Kidney (tissue), 14 donors: ENCODE measurements around the gene FLT1. TPM values are rescaled to one million over a fixed set of nuclear protein-coding genes. Genes with fewer than 3 reads are reported as not detected.
A peak's percentile ranks its signal among the peaks of the same experiment; 100 is the strongest.

ENCODE experiments used
- DNase-seq, 5 donors: peaks; one replicate each; pipeline ENCODE4 v3.0.0-alpha.2; 2013 to 2020
- FAIRE-seq: peaks from 2 replicates; lab custom pipeline; 2012; peaks lifted over from hg19 to GRCh38; lab: Jason Lieb, UNC
- H3K27ac ChIP-seq, 2 donors: one replicate each; pipeline ENCODE4 v1.7.0; 2013; ENCODE audit warnings: low read depth in 2 of 2, low read length in 2 of 2, inconsistent platforms in 1 of 2
- H3K27me3 ChIP-seq: one replicate; pipeline ENCODE4 v1.7.1; 2013; ENCODE audit warnings: low read length, inconsistent platforms; ENCODE audit not compliant: control insufficient read depth, insufficient read depth
- H3K36me3 ChIP-seq, 3 donors: one replicate each; pipeline versions ENCODE4 v1.7.0 to v1.7.1; 2013; ENCODE audit warnings: low read length in 3 of 3, control low read depth in 1 of 3, inconsistent platforms in 1 of 3; ENCODE audit not compliant: insufficient read depth in 3 of 3, control insufficient read depth in 2 of 3
- H3K4me1 ChIP-seq, 3 donors: one replicate each; pipeline versions ENCODE4 v1.7.0 to v1.7.1; 2013; ENCODE audit warnings: low read length in 3 of 3, inconsistent platforms in 1 of 3, low read depth in 1 of 3; ENCODE audit not compliant: control insufficient read depth in 2 of 3, insufficient read depth in 2 of 3
- H3K4me3 ChIP-seq, 3 donors: one replicate each; pipeline versions ENCODE4 v1.7.0 to v1.8.1; 2013; ENCODE audit warnings: low read length in 3 of 3, control low read depth in 1 of 3, inconsistent platforms in 1 of 3
- H3K9ac ChIP-seq, 3 donors: one replicate each; pipeline versions ENCODE4 v1.7.0 to v1.7.1; 2013; ENCODE audit warnings: low read length in 3 of 3, control low read depth in 1 of 3, inconsistent platforms in 1 of 3
- H3K9me3 ChIP-seq, 3 donors: one replicate each; pipeline versions ENCODE4 v1.7.0 to v1.7.1; 2013; ENCODE audit warnings: low read length in 3 of 3, control low read depth in 1 of 3, inconsistent platforms in 1 of 3; ENCODE audit not compliant: control insufficient read depth in 2 of 3, insufficient read depth in 1 of 3
- CTCF ChIP-seq: IDR thresholded peaks from 3 replicates; pipeline ENCODE4 v1.5.1; 2012; ENCODE audit warnings: mild to moderate bottlenecking, moderate library complexity, borderline replicate concordance; ENCODE audit not compliant: insufficient read depth; ENCODE audit errors: extremely low read depth
- intact Hi-C: fragments of 100-400 bp; cut with DNase I; formaldehyde crosslinking; loops from one replicate; pipeline ENCODE4 v1.11.1; 2022
- polyA plus RNA-seq: library from polyadenylated mRNA; stranded (reverse); fragments of 350-450 nt; fragmentation: Illumina TruSeq; extraction: RNeasy Lipid Tissue Mini Kit (QIAGEN cat#74804); gene quantifications from one replicate; pipeline ENCODE4 v1.2.3, GENCODE V29; 2014; ENCODE audit warnings: low read depth, low replicate concordance; ENCODE audit not compliant: insufficient read depth
- total RNA-seq: library from RNA; stranded (reverse); fragmentation: NEBNext Ultra II Directional; extraction: Animal tissue kit (Norgen Biotek cat#: 25700); gene quantifications from one replicate; pipeline ENCODE4 v1.2.1, GENCODE V29; 2021
- donor health status: control.
- donor health status: control.
- donor health status: control.
- donor health status: control.
- donor health status: control.
- donor health status: DM: yes; HTN: yes; CAD: no.
- donor health status: Normal renal cell carcinoma (clear cell type).

Gene FLT1
- total and polyA plus RNA-seq, 2 donors from 2014 or later = 17.2 to 45.7 TPM

GRCh38 chr13:28533441-28534166 lies 38.7 kb upstream of the FLT1 start:
- Histone ChIP-seq H3K9me3 (peaks cover 0 to 2% (median 0%) of the 10 kb centered on the region in 3 donors), H3K9ac (peak overlapping the region in 1 of 3 donors; percentile 19), H3K36me3 (no peaks in the 10 kb centered on the region), H3K4me1 (peaks cover 4 to 13% (median 6%) of the 10 kb centered on the region in 3 donors), H3K27me3 (peaks cover 18% of the 10 kb centered on the region), H3K27ac (peak overlapping the region; percentile 22 to 60), H3K4me3 (peak overlapping the region in 1 of 3 donors; percentile 29)
- intact Hi-C loops = no loop called here
- TF ChIP-seq CTCF = no peak
- no peak for FAIRE-seq
- DNase-seq = no peak

GRCh38 chr13:28533125-28533436 lies 38.2 kb upstream of the FLT1 start:
- FAIRE-seq (no peak), DNase-seq (no peak)
- Histone ChIP-seq H3K9me3 (peaks cover 0 to 2% (median 0%) of the 10 kb centered on the region in 3 donors), H3K9ac (peak overlapping the region in 1 of 3 donors; percentile 19), H3K27ac (peak overlapping the region; percentile 22 to 60), H3K4me3 (peak overlapping the region in 2 of 3 donors; percentile 26 to 29), H3K36me3 (no peaks in the 10 kb centered on the region), H3K27me3 (peaks cover 18% of the 10 kb centered on the region), H3K4me1 (peaks cover 4 to 13% (median 6%) of the 10 kb centered on the region in 3 donors)
- no peak for TF ChIP-seq CTCF
- intact Hi-C loops = no loop called here

- Histone ChIP-seq H3K27ac (peak overlapping the region; percentile 22 to 60), H3K9ac (peak overlapping the region in 1 of 3 donors; percentile 19), H3K4me1 (peaks cover 4 to 13% (median 6%) of the 10 kb centered on the region in 3 donors), H3K36me3 (no peaks in the 10 kb centered on the region), H3K9me3 (peaks cover 0 to 2% (median 0%) of the 10 kb centered on the region in 3 donors), H3K27me3 (peaks cover 18% of the 10 kb centered on the region), H3K4me3 (peak overlapping the region in 2 of 3 donors; percentile 26 to 29)
- FAIRE-seq = no peak
- intact Hi-C loops = no loop called here
- DNase-seq = peak; percentile 55 to 81 (median 58)
- no peak for TF ChIP-seq CTCF
Measured at GRCh38 chr13:28532388-28533124, 37.6 kb upstream of the FLT1 start.
